Measurements from ENCODE around the gene NETO1. TPM values are rescaled to one million over a fixed set of nuclear protein-coding genes. Genes with fewer than 3 reads are reported as not detected.
A peak's percentile ranks its signal among the peaks of the same experiment; 100 is the strongest.

Gene NETO1
- total and polyA plus RNA-seq, 2 of the 13 experiments (the other 11 are each of a cell fraction or from before 2014, with no cell fraction given) = not detected

GRCh38 chr18:72859088-72859487 is 8.7 kb downstream of the NETO1 start:
- H3K27ac ChIP-seq (ENCODE audit: extremely low read length, insufficient read depth, low read length) = no peak overlapping the region
- in situ Hi-C loops (cut with HindIII; ENCODE audit: extremely low pct_ligation_motif_present, low pct_unique_long_range_greater_than_20kb) (no loop called here), intact Hi-C loops (cut with micrococcal nuclease; ENCODE audit: unreplicated experiment) (no loop called here)
- no peak overlapping the region for H3K4me2 ChIP-seq (ENCODE audit: low read depth, low read length)
- TF ChIP-seq TFDP1 (CRISPR knock-in tag; IDR thresholded peaks at IDR 0.05; ENCODE audit: borderline replicate concordance) (no peak), MTF1 (CRISPR knock-in tag; IDR thresholded peaks at IDR 0.05) (no peak), MAFK (conservative IDR thresholded peaks at IDR 0.05 in 1 of 2, IDR thresholded peaks at IDR 0.05 in 1 of 2; ENCODE audit: low read length in 2 of 2) (peak; percentile 36 to 61; a peak in 2 of 4 replicates), ZNF143 (CRISPR knock-in tag; IDR thresholded peaks at IDR 0.05) (no peak), E2F5 (CRISPR knock-in tag; conservative IDR thresholded peaks at IDR 0.05) (no peak), ZNF670 (CRISPR knock-in tag; IDR thresholded peaks at IDR 0.05; ENCODE audit: borderline replicate concordance) (no peak), ZNF747 (CRISPR knock-in tag; IDR thresholded peaks at IDR 0.05; ENCODE audit: borderline replicate concordance) (no peak), RFX3 (CRISPR knock-in tag; IDR thresholded peaks at IDR 0.05) (no peak), CTCF (CRISPR knock-in tag; IDR thresholded peaks at IDR 0.05) (no peak), SALL1 (CRISPR knock-in tag; IDR thresholded peaks at IDR 0.05) (no peak), MAFF (IDR thresholded peaks at IDR 0.05; ENCODE audit: low read depth, low read length) (peak; percentile 55; the same call in 1 of the 2 replicates), ZNF614 (CRISPR knock-in tag; IDR thresholded peaks at IDR 0.05; ENCODE audit: borderline replicate concordance) (no peak)
- H3K36me3 ChIP-seq (replicated peaks in 1 of 2; ENCODE audit: control insufficient read depth in 1 of 2, insufficient read depth in 2 of 2, low read length in 2 of 2) = no peaks in the 10 kb centered on the region
- no peaks in the 10 kb centered on the region for H3K9me3 ChIP-seq (ENCODE audit: low read length)
- POLR2A ChIA-PET = no interaction called here
- no TSS peak for BruUV-seq (replicated peaks)
- no peak overlapping the region for H3K9ac ChIP-seq (ENCODE audit: insufficient read depth, low read depth, low read length)
- no peaks in the 10 kb centered on the region for H3K27me3 ChIP-seq (ENCODE audit: control insufficient read depth in 1 of 2, insufficient read depth in 2 of 2, low read length in 2 of 2)
- 25% methylated on average over 4 of the region's 4 CpGs for WGBS (ENCODE audit: low lambda C conversion rate)
- CTCF ChIA-PET (ENCODE audit: low intra/inter-chr PET ratio, low total read pairs) = no interaction called here
- H3K79me2 ChIP-seq (ENCODE audit: insufficient read depth, low read length) = no peaks in the 10 kb centered on the region
- DNase-seq (ENCODE audit: low spot score) (no peak), FAIRE-seq (no peak), ATAC-seq (no peak)
- no peaks in the 10 kb centered on the region for H4K20me1 ChIP-seq (ENCODE audit: insufficient read depth, low read length)
- no peak overlapping the region for H3K4me3 ChIP-seq (replicated peaks in 1 of 3; ENCODE audit: insufficient read depth in 1 of 3, low read depth in 2 of 3, low read length in 3 of 3)
- H3K4me1 ChIP-seq (ENCODE audit: insufficient read depth, low read length) = no peaks in the 10 kb centered on the region
- no peak overlapping the region for H2AFZ ChIP-seq (ENCODE audit: low read length)

Data from HepG2 (cell line).